Sciatic nerve (tissue), 2 donors: Measurements from ENCODE around the gene RAP1A. TPM values are rescaled to one million over a fixed set of nuclear protein-coding genes. Genes with fewer than 3 reads are reported as not detected.
"Not testable (repeated sequence)": the region's sequence is repeated elsewhere in the genome, so short reads cannot be mapped to it uniquely, and the experiment has no call there.

Experiments used
- ATAC-seq: fragments of 200-7000 bp; cut with Tn5 transposase; one replicate; pipeline ENCODE4 v1.9.1; 2020; ENCODE audit warnings: mild to moderate bottlenecking, moderate library complexity
- DNase-seq: peaks from one replicate; pipeline ENCODE4 v3.0.0-alpha.2; 2020; ENCODE audit warnings: low spot score
- intact Hi-C: fragments of 100-400 bp; cut with DNase I; formaldehyde crosslinking; loops from one replicate; pipeline ENCODE4 v1.14.2; 2022
- total RNA-seq: library from RNA; stranded (reverse); fragmentation: NEBNext Ultra II Directional; extraction: Animal tissue kit (Norgen Biotek cat#: 25700); gene quantifications from one replicate; pipeline ENCODE4 v1.2.1, GENCODE V29; 2021
- donor health status: DM: no; HTN: no; CAD: no.
- donor health status: DM: no; HTN: no; CAD: no.

The RAP1A gene
- total RNA-seq, 1 donor from 2014 or later: 97.0 TPM

DNA sequence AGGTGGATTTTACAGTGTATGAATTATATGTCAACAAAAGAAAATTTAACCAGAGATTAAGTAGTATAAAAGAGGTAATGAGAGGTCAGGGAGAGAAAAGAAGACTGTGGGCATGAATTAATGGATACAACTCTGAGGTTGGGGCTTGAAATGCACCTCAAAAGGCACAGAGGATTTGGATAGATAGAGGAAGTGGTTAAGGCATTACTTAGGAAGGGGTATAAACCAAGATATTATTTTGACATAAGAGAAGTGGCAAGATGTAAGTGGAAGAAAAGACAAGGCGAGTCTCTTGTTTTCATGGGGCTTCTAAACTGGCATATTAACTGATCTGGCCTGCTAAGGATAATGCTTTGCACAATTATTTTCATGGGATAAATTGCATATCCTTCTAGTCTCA, 34.1 kb downstream of the RAP1A start:
- ATAC-seq: no peak
- DNase-seq: no peak
- intact Hi-C loops: loop anchor here (5.0 kb wide), 1 partner anchor 146 kb away; no protein-coding TSS in a partner anchor

DNA sequence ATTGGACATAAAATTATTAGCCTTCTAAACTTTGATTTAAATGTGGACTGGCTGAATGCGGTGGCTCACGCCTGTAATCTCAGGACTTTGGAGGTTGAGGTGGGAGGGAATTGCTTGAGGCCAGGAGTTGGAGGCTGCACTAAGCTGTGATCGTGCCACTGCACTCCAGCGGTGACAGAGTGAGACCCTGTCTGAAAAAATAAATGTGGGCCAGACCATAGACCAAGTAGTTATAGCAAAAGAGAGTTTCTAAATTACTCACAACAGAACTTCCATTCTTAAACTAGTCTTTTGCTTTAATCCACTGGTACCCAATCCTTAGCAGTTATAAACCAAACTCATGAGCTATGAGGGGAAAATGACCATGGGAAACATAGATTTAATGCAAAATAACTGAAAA, 35.2 kb downstream of the RAP1A start:
- DNase-seq (no peak), ATAC-seq (no peak)
- intact Hi-C loops: loop anchor here (5.0 kb wide), 1 partner anchor 148 kb away; no protein-coding TSS in a partner anchor

DNA sequence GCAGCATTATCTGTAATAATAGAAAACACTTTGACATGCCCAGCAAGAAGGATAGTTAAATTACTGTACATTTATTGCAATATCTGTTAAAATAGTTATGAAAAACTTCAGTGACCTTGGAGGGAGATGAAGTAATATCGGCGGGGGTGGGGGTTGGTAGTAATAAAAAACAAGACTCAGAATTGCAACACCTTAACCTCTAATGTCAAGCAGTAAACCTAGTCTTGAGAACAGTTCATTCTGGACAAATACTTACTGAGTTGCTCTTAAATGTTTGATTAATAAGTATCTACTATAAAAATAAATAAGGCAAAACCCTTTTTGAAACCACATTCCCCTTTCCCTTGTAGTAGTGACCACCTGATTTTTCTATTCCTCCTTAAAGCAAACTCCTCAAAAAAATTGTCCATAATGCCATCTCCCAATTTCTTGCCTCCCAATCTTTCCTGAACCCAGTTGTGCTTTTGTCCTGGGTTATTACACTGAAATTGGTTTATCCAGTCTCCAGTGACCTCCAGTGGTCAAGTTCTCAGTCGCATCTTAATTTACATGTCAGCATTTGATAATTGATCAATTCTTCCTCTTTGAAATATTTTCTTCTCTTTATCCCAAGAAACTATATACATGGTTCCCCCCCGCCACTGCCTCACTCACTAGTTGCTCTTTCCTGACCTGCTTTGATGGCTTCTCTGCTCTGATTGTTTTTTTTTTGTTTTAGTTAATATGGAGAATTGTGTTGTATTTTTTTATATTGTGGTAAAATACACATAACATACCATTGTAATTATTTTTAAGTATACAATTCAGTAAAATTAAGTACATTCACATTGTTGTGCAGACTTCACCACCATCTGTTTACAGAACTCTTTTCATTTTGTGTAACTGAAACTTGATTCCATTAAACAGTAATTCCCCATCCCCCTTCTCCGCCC, 36.8 kb downstream of the RAP1A start:
- intact Hi-C loops: no loop called here
- DNase-seq (no peak), ATAC-seq (peak; percentile 95)

DNA sequence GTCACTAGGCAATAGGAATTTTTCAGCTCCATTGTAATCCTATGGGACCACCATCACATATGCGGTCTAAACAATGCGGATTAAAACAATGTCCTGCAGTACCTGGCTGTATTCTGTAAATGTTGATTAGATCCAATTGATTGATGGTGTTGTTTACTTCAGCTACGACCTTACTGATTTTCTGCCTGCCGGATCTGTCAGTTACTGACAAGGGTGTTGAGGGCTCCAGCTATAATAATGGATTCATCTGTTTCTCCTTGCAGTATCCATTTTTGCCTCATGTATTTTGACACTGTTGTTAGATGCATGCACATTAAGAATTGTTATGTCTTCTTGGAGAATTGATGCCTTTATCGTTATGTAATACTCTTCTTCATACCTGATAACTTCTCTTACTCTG, 39.0 kb downstream of the RAP1A start:
- intact Hi-C loops: no loop called here
- no peak for DNase-seq
- ATAC-seq: no peak

DNA sequence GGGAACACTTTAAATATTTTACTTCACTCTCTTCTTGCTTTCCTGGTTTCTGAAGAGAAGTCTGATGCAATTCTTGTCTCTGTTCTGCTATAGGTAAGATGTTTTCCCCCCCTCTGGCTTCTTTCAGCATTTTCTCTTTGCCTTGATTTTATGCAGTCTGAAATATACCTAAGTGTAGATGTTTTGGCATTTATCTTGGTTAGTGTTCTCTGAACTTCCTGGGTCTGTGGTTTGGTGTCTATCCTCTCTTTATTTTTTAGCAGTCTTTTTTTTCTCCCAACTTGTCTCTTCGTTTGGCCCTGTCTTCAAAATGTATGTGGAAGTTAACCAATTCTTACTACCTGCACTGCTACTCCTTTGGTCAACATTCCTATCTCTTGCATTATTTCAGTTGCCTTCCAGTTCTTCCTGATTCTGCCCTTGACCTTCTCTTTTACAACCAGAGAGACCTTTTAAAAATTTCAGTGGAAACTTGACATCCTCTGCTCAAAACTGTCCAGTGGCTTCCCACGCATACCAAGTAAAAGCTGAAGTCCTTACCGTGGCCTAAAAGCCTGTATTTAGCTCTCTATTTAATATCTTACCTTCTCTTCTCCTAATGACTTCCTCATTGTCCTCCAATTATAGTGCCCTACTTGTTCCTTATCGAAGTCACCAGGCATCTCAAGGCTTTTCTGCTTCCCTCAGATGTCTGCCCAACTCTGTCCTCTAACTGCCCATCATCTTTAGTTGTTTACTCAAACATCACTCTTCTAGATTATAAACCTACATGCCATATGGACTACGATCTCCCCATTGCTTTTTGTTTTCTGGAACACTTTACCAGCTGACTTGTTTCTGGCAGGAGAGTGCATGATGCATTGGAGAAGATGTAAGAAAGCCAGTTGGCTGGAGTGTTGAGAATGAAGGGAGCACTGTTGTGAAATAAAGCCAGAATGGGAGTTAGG, 40.9 kb downstream of the RAP1A start:
- intact Hi-C loops: no loop called here
- ATAC-seq: no peak

DNA sequence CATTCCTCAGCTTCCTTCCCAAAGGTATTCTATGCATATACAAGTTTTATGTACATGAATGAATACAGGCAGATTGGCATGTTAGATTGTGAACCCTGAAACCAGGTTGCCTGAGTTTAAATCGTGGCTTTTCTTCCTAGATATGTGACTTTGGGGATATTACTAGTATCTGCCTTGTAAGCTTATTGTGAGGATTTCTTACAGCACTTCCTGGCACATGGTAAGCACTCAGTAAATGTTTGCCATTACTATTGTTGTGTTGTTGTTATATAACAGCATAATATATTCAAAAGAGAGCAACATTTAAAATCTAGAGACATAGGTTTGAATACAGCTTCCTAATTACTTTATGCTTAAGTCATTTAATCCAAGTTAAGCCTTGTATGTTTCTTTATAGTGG, 45.1 kb downstream of the RAP1A start:
- intact Hi-C loops: no loop called here
- DNase-seq: no peak
- ATAC-seq: no peak

More for the DNA sequence above, 40.9 kb downstream of the RAP1A start:
- DNase-seq: no peak

DNA sequence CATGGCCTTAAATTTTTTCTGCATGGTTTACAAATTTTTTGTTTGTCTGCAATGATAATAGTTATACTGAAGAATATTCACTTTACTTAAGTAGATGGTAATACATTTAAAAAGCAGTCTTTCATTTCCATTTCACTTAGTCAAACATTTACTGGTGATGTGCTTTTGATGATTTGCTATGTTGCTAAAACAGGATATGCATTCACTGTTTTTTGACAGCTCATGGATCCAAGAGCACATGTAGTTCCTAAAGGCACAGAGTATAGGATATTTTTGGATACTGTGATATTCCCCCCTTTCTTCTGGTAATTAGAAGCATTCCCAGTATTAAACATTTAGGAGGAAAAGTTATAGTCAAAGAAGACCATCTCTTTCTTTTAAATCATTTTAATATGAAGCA, 45.9 kb downstream of the RAP1A start:
- intact Hi-C loops: no loop called here
- DNase-seq (no peak), ATAC-seq (no peak)

DNA sequence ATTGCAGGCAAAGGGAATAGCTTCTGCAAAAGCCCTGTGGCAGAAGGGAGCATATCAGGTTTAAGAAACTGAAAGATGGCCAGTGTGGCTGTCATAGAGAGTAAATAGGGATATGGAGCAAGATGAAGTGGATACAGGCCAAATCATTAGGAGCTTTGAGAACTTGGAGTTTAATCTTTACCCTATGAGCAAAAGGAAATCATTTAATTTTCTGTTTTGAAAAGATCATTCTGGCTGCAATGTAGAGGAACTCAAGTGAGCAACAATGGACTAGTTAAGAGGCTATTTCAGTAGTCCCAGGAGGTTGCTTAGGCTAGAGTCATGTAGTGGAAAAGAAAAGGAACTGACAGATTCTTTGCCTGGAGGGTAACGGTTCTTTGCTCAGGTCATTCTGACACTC, 47.2 kb downstream of the RAP1A start:
- ATAC-seq: peak; percentile 41
- intact Hi-C loops: no loop called here
- DNase-seq: no peak

DNA sequence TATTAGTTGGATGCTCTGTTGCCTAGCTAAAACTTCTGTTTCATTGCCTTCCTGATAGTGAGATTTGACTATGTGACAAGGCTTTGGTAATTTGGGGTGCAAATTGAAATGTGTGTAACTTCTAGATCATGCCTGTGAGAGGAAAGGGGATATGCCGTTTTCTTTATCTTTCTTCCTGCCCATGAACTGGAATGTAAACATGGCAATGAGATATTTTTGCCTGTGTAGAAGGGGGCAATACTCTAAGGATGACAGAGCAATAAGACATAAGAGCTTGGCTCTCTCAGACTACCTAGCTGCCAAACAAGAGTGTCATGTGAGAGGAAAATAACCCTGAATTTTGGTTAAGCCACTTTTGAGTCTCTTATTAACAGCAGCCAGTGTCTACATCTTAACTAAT, 49.7 kb downstream of the RAP1A start:
- intact Hi-C loops: no loop called here
- ATAC-seq (no peak), DNase-seq (no peak)

DNA sequence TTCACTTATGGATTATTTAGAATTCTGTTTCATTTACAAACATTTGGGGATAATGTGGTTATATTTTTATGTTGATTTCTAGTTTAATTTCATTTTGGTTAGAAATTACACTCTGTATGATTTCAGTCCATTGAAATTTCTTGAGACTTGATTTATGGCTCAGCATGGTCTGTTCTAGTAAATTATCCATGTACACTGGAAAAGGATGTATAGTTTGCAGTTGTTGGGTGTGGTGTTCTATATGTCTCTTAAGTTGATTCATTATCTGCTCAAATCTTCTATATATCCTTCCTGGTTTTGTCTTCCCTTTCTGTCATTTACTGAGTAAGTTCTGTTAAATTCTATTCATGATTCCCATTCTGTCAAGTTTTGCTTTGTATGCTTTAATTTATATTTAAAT, 52.3 kb downstream of the RAP1A start:
- intact Hi-C loops: no loop called here
- DNase-seq (no peak), ATAC-seq (no peak)

DNA sequence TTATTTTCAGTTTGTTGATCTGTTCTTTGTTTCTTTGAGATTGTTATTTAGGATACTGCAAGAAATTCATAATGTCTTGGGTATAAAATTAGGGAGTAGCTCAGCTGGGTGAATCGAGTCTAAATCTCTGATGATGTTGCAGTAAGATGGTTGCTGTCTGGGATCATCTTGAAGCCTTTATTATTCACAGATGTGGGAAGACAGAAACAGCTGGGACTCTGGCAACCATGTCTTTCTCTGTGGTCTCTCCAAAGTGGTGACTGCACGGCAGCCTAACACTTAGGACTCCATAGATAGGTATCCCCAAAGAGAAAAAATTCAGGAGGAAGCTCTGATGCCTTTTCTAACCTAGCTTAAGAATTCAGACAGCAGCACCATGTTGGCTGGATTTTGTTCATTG, 52.7 kb downstream of the RAP1A start:
- no peak for ATAC-seq
- no peak for DNase-seq
- intact Hi-C loops: no loop called here

DNA sequence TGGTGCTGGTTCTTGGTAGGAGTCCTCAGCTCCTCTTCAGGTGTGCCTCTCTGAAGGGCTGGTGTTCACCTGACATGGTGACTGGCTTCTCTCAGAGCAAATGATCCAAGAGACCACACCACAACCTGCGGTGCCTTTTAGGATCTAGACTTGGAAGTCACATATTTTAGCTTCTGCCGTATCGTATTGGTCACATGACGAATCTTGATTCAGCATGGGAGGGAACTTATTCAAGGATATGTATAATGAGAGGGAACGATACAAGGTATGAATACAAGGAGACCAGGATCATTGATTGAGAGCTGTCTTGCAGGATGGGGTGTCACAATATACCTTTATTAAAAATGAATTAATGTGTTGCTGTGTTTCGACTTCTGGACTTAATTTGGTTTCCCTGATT, 58.0 kb downstream of the RAP1A start:
- DNase-seq (no peak), ATAC-seq (no peak)
- intact Hi-C loops: no loop called here

DNA sequence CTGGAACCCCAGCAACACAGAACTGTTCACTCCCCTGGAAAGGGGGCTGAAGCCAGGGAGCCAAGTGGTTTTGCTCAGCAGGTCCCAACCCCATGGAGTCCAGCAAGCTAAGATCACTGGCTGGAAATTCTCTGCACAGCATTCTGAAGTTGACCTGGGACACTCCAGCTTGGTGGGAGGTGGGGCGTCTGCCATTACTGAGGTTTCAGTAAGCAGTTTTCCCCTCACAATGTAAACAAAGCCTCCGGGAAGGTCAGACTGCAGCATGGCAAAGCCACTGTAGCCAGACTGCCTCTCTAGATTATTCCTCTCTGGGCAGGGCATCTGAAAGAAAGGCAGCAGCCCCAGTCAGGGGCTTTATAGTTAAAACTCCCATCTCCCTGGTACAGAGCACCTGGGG, 60.0 kb downstream of the RAP1A start:
- intact Hi-C loops: no loop called here
- DNase-seq: no peak
- ATAC-seq: no peak

DNA sequence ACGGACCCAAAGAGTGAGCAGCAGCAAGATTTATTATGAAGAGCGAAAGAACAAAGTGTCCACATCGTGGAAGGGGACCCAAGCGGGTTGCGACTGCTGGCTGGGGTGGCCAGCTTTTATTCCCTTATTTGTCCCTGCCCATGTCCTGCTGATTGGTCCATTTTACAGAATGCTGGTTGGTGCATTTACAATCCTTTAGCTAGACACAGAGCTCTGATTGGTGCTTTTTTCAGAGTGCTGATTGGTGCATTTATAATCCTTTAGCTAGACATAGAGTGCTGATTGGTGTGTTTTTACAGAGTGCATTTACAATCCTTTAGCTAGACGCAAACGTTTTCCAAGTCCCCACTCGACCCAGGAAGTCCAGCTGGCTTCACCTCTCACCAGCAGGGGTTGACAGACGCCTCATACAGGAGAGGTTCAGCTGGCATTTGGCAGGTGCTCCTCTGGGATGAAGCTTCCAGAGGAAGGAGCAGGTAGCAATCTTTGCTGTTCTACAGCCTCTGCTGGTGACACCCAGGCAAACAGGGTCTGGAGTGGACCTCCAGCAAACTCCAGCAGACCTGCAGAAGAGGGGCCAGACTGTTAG, 60.7 kb downstream of the RAP1A start:
- intact Hi-C loops, ATAC-seq, DNase-seq: not testable (repeated sequence)

DNA sequence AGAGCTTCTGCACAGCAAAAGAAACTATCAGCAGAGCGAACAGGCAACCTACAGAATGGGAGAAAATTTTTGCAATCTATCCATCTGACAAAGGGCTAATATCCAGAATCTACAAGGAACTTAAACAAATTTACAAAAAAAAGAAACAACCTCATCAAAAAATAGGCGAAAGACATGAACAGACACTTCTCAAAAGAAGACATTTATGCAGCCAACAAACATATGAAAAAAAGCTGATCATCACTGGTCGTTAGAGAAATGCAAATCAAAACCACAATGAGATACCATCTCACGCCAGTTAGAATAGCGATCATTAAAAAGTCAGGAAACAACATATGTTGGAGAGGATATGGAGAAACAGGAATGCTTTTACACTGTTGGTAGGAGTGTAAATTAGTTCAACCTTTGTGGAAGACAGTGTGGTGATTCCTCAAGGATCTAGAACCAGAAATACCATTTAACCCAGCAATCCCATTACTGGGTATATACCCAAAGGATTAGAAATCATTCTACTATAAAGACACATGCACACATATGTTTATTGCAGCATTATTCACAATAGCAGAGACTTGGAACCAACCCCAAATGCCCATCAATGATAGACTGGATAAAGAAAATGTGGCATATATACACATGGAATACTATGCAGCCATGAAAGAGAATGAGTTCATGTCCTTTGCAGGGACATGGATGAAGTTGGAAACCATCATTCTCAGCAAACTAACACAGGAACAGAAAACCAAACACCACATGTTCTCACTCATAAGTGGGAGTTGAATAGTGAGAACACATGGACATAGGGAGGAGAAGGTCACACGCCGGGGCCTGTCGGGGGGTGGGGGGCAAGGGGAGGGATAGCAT, 65.9 kb downstream of the RAP1A start:
- intact Hi-C loops, DNase-seq, ATAC-seq: not testable (repeated sequence)

DNA sequence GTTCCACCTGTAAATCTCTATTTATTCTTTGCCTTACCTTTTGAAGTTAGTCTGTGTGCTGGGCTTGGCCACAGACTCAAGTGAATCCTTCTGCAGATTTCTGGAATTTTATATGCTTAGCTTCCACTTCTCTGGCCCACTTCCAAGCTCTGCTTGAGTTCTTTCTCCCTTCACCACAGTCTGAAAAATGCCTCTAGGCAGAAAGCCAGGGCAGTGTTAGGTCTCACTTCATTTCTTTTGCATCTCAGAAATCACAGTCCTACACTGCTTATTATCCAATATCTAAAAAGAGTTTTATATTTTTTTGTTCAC, 70.7 kb downstream of the RAP1A start:
- intact Hi-C loops: no loop called here
- ATAC-seq (peak; percentile 44), DNase-seq (no peak)

DNA sequence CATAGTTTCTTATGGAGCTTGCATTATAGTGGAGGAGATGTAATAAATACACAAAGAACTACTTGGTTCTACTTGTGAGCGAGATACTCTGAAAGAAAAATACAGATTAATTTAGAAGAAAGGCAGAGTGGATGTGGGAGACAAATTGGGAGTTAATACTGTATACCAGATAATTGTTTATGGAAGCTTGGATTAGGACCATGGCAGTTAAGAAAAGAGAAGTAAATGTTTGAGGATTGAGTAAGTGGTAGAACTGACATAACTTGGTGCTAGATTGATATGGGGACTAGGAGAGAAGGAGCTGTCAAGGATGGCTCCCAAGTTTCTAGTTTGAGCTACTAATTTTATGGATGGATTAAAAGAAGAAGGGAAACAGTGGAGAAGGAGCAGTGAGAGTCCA, 72.3 kb downstream of the RAP1A start:
- intact Hi-C loops: no loop called here
- no peak for ATAC-seq

DNA sequence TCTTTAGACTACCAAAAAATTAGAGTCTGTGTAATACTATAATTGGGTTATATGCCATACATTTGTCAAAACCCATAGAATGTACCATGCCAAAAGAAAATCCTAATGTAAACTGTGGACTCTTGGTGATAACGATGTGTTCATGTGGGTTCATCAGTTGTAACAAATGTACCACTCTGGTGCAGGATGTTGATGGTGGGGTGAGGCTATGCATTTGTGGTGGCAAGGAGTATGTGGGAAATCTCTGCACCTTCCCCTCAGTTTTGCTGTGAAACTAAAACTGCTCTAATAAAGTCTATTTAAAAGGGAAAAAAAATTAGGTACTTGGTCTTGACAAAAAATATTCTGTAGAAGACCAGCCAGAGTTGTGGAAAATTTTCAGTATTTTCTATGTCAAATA, 76.2 kb downstream of the RAP1A start:
- no peak for ATAC-seq
- no peak for DNase-seq
- intact Hi-C loops: no loop called here

More for the DNA sequence above, 72.3 kb downstream of the RAP1A start:
- DNase-seq: no peak

DNA sequence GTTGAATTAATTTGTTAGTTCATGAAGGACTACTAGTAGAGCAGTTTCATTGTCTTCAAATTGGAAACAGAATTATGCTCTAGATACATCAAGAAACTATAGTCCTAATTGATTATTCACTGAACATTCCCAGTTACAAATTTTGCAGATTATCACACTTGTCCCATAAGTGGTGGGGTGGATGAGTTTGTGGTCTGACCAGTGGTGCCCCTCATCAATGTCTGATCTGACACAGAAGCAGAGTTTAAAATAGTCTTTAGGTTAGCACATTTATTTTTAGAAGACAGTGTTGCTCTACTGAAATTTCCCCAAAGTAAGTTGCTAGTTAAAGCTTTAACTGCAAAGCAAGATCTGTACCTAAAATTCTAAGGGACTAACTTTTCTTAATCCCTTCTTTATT, 76.7 kb downstream of the RAP1A start:
- intact Hi-C loops: no loop called here
- DNase-seq: no peak
- ATAC-seq: no peak
